K562 (cell line): ENCODE measurements around the gene LRP2.

Experiments used
- ATF2 ChIP-seq: sonication (generic); formaldehyde crosslinking; IDR thresholded peaks from 2 replicates; pipeline ENCODE4 v1.8.1; 2022; ENCODE audit warnings: missing genetic modification reagents
- CTCF ChIP-seq, 3 experiments: IDR thresholded peaks in 2 of 3; conservative IDR thresholded peaks in 1 of 3; 2 replicates each; pipeline ENCODE4 v1.5.1; 2011 to 2012; ENCODE audit warnings: low read length in 3 of 3, mild to moderate bottlenecking in 3 of 3, control low read depth in 2 of 3, improper control_type of control experiment in 1 of 3, inconsistent platforms in 1 of 3, low read depth in 1 of 3, mixed read lengths in 1 of 3, moderate library complexity in 1 of 3; ENCODE audit not compliant: insufficient read depth in 2 of 3
- CXXC5 ChIP-seq: fragments of 250-450 bp; sonication (Bioruptor Pico); IDR thresholded peaks from 2 replicates; pipeline ENCODE4 v1.8.0; 2022; ENCODE audit warnings: inconsistent platforms, mild to moderate bottlenecking, moderate library complexity
- FOXA1 ChIP-seq: fragments of 450-650 bp; IDR thresholded peaks from 2 replicates; pipeline ENCODE4 v1.6.1; 2016; ENCODE audit warnings: mild to moderate bottlenecking, borderline replicate concordance
- POLR2AphosphoS5 ChIP-seq: IDR thresholded peaks from 2 replicates; pipeline ENCODE4 v1.6.1; 2011; ENCODE audit warnings: mild to moderate bottlenecking, low read depth, low read length, moderate library complexity; ENCODE audit not compliant: control insufficient read depth, insufficient read depth
- SMARCE1 ChIP-seq: fragments of 450-650 bp; IDR thresholded peaks from 2 replicates; pipeline ENCODE4 v1.7.1; 2016; ENCODE audit warnings: mild to moderate bottlenecking
- TEAD4 ChIP-seq, 2 experiments: sonication (generic) in 1 of 2; formaldehyde crosslinking in 1 of 2; IDR thresholded peaks; 2 replicates each; pipeline versions ENCODE4 v1.6.1 to v1.8.0; 2012 to 2022; ENCODE audit warnings: borderline replicate concordance in 1 of 2, inconsistent platforms in 1 of 2, low read length in 1 of 2, mild to moderate bottlenecking in 1 of 2, missing genetic modification reagents in 1 of 2
- XRCC5 ChIP-seq: fragments of 200-400 bp; formaldehyde crosslinking; IDR thresholded peaks from 2 replicates; pipeline ENCODE4 v1.6.1; 2017; ENCODE audit warnings: low read depth, mild to moderate bottlenecking, low read length
- ZMIZ1 ChIP-seq, 2 experiments: fragments of 150-350 bp in 1 of 2; IDR thresholded peaks; 2 replicates each; pipeline ENCODE4 v1.6.1; 2012 to 2016; ENCODE audit warnings: low read depth in 2 of 2, low read length in 2 of 2, mild to moderate bottlenecking in 1 of 2, moderate library complexity in 1 of 2
- TF ChIP-seq, protein P1 (sequence below): fragments of 450-650 bp; IDR thresholded peaks from 2 replicates; pipeline ENCODE4 v1.6.1; 2016; ENCODE audit warnings: missing biosample characterization, missing genetic modification characterization

- TF ChIP-seq SMARCE1 (no peak), TEAD4 (IDR thresholded peaks at IDR 0.05; ENCODE audit: low read length) (no peak), TEAD4 (CRISPR knock-in tag; IDR thresholded peaks at IDR 0.05; ENCODE audit: borderline replicate concordance) (no peak), POLR2AphosphoS5 (no peak), FOXA1 (no peak), CTCF (IDR thresholded peaks at IDR 0.05 in 2 of 3, conservative IDR thresholded peaks at IDR 0.05 in 1 of 3; ENCODE audit: insufficient read depth in 2 of 3, low read depth in 1 of 3, low read length in 3 of 3) (no peak), XRCC5 (no peak), ATF2 (CRISPR knock-in tag) (no peak), ZMIZ1 (IDR thresholded peaks at IDR 0.05; ENCODE audit: low read depth in 2 of 2, low read length in 2 of 2) (no peak), CXXC5 (CRISPR knock-in tag) (no peak)
- TF ChIP-seq, protein P1, sequence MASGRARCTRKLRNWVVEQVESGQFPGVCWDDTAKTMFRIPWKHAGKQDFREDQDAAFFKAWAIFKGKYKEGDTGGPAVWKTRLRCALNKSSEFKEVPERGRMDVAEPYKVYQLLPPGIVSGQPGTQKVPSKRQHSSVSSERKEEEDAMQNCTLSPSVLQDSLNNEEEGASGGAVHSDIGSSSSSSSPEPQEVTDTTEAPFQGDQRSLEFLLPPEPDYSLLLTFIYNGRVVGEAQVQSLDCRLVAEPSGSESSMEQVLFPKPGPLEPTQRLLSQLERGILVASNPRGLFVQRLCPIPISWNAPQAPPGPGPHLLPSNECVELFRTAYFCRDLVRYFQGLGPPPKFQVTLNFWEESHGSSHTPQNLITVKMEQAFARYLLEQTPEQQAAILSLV, result no peak
Measured at GRCh38 chr2:169178804-169179390, 183.4 kb downstream of the LRP2 start.
